ENCODE data around the gene MACROD2. TPM values are rescaled to one million over a fixed set of nuclear protein-coding genes. Genes with fewer than 3 reads are reported as not detected.

The MACROD2 gene
- total RNA-seq, 1 donor from 2014 or later = 1.6 TPM

- no peak for FAIRE-seq
- H3K27me3 ChIP-seq (ENCODE audit: control insufficient read depth, insufficient read depth, low read length) = no peaks in the 10 kb centered on the region
- TF ChIP-seq CTCF (IDR thresholded peaks at IDR 0.05; ENCODE audit: insufficient read depth, low read length, severe bottlenecking) = no peak
- H3K36me3 ChIP-seq (ENCODE audit: control insufficient read depth, insufficient read depth, low read length) = no peaks in the 10 kb centered on the region
- H3K4me3 ChIP-seq (ENCODE audit: low read depth, low read length) = no peak overlapping the region
- DNase-seq (ENCODE audit: low read depth) = no peak
These were observed 2023.6 kb downstream of the MACROD2 start for GRCh38 chr20:16018881-16019280.

GRCh38 chr20:16020971-16021370, 2025.7 kb downstream of the MACROD2 start:
- DNase-seq (ENCODE audit: low read depth) = peak; percentile 30

DNA sequence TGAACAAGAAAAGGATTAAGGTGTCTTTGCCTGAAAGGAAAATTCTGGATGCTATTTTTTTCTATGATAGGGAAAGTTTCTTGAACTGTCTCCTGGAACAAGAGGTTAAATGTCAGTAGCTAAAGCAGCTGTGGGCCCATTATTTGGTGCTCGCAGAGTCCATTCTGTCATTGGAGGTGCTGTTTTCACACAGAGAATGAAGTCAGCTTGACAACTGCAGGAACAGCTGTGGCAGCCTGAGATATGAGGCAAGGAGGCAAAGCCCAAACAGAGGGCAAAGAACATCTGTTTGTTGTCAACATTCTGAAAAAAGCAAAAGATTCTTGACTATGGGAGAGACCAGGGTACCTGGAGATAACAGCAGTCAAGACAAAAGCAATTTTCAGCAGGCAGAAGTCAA, 2029.8 kb downstream of the MACROD2 start:
- DNase-seq (ENCODE audit: low read depth) (no peak), FAIRE-seq (no peak)
- no peak for TF ChIP-seq CTCF (IDR thresholded peaks at IDR 0.05; ENCODE audit: insufficient read depth, low read length, severe bottlenecking)
- no peaks in the 10 kb centered on the region for H3K36me3 ChIP-seq (ENCODE audit: control insufficient read depth, insufficient read depth, low read length)
- H3K4me3 ChIP-seq (ENCODE audit: low read depth, low read length) = no peak overlapping the region
- no peaks in the 10 kb centered on the region for H3K27me3 ChIP-seq (ENCODE audit: control insufficient read depth, insufficient read depth, low read length)

More at GRCh38 chr20:16020971-16021370, 2025.7 kb downstream of the MACROD2 start:
- H3K27me3 ChIP-seq (ENCODE audit: control insufficient read depth, insufficient read depth, low read length) = no peaks in the 10 kb centered on the region
- H3K36me3 ChIP-seq (ENCODE audit: control insufficient read depth, insufficient read depth, low read length) = no peaks in the 10 kb centered on the region
- no peak for TF ChIP-seq CTCF (IDR thresholded peaks at IDR 0.05; ENCODE audit: insufficient read depth, low read length, severe bottlenecking)
- no peak for FAIRE-seq
- no peak overlapping the region for H3K4me3 ChIP-seq (ENCODE audit: low read depth, low read length)

DNA sequence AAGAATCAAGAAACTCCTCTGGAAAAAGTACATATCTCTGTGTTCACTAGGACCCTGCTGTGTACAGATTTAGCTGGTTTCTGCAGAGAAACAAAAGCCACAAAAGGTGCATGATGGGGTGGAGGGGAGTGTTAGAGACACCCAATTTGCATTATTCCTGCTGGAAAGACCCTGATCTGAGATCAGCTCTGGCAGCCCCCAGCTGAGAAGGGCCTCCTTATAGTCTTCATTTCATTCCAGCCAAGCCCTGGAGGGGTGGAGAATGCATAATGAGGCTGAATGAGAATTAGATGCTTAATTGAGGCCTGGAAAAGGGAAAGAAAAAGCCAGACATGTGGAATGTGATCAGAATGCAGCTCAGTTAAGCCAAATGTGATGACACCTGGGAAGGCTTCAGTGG, 2032.4 kb downstream of the MACROD2 start:
- no peak overlapping the region for H3K4me3 ChIP-seq (ENCODE audit: low read depth, low read length)
- TF ChIP-seq CTCF (IDR thresholded peaks at IDR 0.05; ENCODE audit: insufficient read depth, low read length, severe bottlenecking) = no peak
- no peak for DNase-seq (ENCODE audit: low read depth)
- FAIRE-seq = no peak
- no peaks in the 10 kb centered on the region for H3K36me3 ChIP-seq (ENCODE audit: control insufficient read depth, insufficient read depth, low read length)
- H3K27me3 ChIP-seq (ENCODE audit: control insufficient read depth, insufficient read depth, low read length) = no peaks in the 10 kb centered on the region

GRCh38 chr20:16028923-16029322, 2033.6 kb downstream of the MACROD2 start:
- H3K27me3 ChIP-seq (ENCODE audit: control insufficient read depth, insufficient read depth, low read length) = no peaks in the 10 kb centered on the region
- TF ChIP-seq CTCF (IDR thresholded peaks at IDR 0.05; ENCODE audit: insufficient read depth, low read length, severe bottlenecking) = no peak
- DNase-seq (ENCODE audit: low read depth) (no peak), FAIRE-seq (no peak)
- no peak overlapping the region for H3K4me3 ChIP-seq (ENCODE audit: low read depth, low read length)
- no peaks in the 10 kb centered on the region for H3K36me3 ChIP-seq (ENCODE audit: control insufficient read depth, insufficient read depth, low read length)

DNA sequence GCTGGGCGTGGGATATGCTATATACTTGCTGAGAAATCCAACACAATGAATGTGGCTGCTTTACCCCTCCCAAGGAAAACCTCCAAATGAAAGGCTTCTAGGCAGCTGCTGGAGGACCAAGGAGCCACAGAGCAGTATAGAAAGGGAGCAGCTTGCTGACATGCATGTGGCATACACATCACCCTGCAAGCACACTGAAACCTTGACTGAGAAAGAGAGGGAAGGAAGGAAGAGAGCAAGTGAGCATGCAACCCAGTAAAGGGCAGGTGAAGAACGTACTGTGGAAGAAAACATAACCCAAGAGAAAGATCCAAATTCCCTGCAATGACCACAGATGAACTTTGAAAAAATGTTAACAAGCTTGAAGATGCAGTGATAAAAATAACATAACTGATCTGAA, 2034.9 kb downstream of the MACROD2 start:
- Histone ChIP-seq H3K36me3 (ENCODE audit: control insufficient read depth, insufficient read depth, low read length) (no peaks in the 10 kb centered on the region), H3K4me3 (ENCODE audit: low read depth, low read length) (no peak overlapping the region), H3K27me3 (ENCODE audit: control insufficient read depth, insufficient read depth, low read length) (no peaks in the 10 kb centered on the region)
- DNase-seq (ENCODE audit: low read depth) (no peak), FAIRE-seq (no peak)
- TF ChIP-seq CTCF (IDR thresholded peaks at IDR 0.05; ENCODE audit: insufficient read depth, low read length, severe bottlenecking) = no peak

All from bronchial epithelial cell (primary cell).